Pancreas (tissue), 10 donors: ENCODE measurements around the gene ZNF324B. TPM values are rescaled to one million over a fixed set of nuclear protein-coding genes. Genes with fewer than 3 reads are reported as not detected.
A peak's percentile ranks its signal among the peaks of the same experiment; 100 is the strongest.
"Not testable (repeated sequence)": the region's sequence is repeated elsewhere in the genome, so short reads cannot be mapped to it uniquely, and the experiment has no call there.

Experiments
- ATAC-seq, 4 donors: fragments of 200-7000 bp; cut with Tn5 transposase; one replicate each; pipeline versions ENCODE4 v1.8.0 to v1.9.1; 2020; ENCODE audit warnings: mild to moderate bottlenecking in 4 of 4, moderate library complexity in 4 of 4
- DNase-seq, 6 donors: peaks; one replicate each; pipeline ENCODE4 v3.0.0-alpha.2; 2020
- FAIRE-seq: peaks from 2 replicates; lab custom pipeline; 2012; peaks lifted over from hg19 to GRCh38; lab: Jason Lieb, UNC
- H3K27ac ChIP-seq, 4 donors: fragments of 200-600 bp; sonication (generic); 1 replicate in 3 of 4; 2 replicates in 1 of 4; pipeline versions ENCODE4 v1.5.0 to v1.8.0; 2020
- H3K27me3 ChIP-seq, 4 donors: fragments of 200-600 bp; one replicate each; pipeline ENCODE4 v1.8.0; 2021
- H3K36me3 ChIP-seq, 3 donors: fragments of 200-600 bp; sonication (generic) in 1 of 3; one replicate each; pipeline versions ENCODE4 v1.5.0 to v1.8.0; 2020 to 2021
- H3K4me1 ChIP-seq, 3 donors: fragments of 200-600 bp; one replicate each; pipeline ENCODE4 v1.8.0; 2021
- H3K4me3 ChIP-seq, 4 donors: fragments of 200-600 bp; sonication (generic) in 2 of 4; one replicate each; pipeline versions ENCODE4 v1.5.0 to v1.8.0; 2020 to 2021
- H3K9me3 ChIP-seq, 4 donors: fragments of 200-600 bp; one replicate each; pipeline ENCODE4 v1.8.0; 2021
- CTCF ChIP-seq, 4 donors: fragments of 200-600 bp; sonication (generic) in 3 of 4; IDR thresholded peaks; one replicate each; pipeline versions ENCODE4 v1.5.0 to v1.8.0; 2021; ENCODE audit warnings: antibody characterized with exemption in 4 of 4
- WGBS, 2 donors: extraction: QIAGEN DNeasy Blood & Tissue Kit; methylation state at CpG; one replicate each; pipeline ENCODE4 v1.1.7; 2013; 5-methylcytosine and 5-hydroxymethylcytosine counted together
- intact Hi-C, 3 donors: fragments of 100-400 bp; cut with DNase I; formaldehyde crosslinking; loops; one replicate each; pipeline versions ENCODE4 v1.11.1 to v1.14.2; 2022
- polyA plus RNA-seq, 2 donors: library from polyadenylated mRNA; stranded (reverse); fragments of 200-250 nt; gene quantifications; one replicate each; pipeline ENCODE4 v1.2.3, GENCODE V29; 2013
- total RNA-seq, 6 donors: library from RNA; stranded (reverse); fragmentation: NEBNext Ultra II Directional in 4 of 6; extraction: Animal tissue kit (Norgen Biotek cat#: 25700) in 4 of 6; gene quantifications; one replicate each; pipeline versions ENCODE4 v1.2.1 to v1.2.4, GENCODE V29; 2021 to 2023
- donor health status: healthy with polysubstance abuse.
- donor health status: DM: no; HTN: no; CAD: no; lungs with moderate emphysema.
- donor health status: DM: no; HTN: no; CAD: no.
- donor health status: control.
- donor health status: control.
- donor health status: Bipolar disorder and iron deficiency.
- donor health status: DM: yes; HTN: yes; CAD: no.
- donor health status: DM: no; HTN: no; CAD: no.
- donor health status: DM: no; HTN: no; CAD: no.
- donor health status: DM: yes; HTN: yes; CAD: no.

Gene ZNF324B
- total and polyA plus RNA-seq, 8 donors: 3.0 to 5.6 (median 4.1) TPM

GRCh38 chr19:58483776-58484175 lies 32.4 kb downstream of the ZNF324B start:
- Histone ChIP-seq H3K36me3 (peaks cover 0 to 11% (median 0%) of the 10 kb centered on the region in 3 donors), H3K4me1 (no peaks in the 10 kb centered on the region), H3K27me3 (no peaks in the 10 kb centered on the region), H3K4me3 (no peak overlapping the region), H3K9me3 (no peaks in the 10 kb centered on the region), H3K27ac (no peak overlapping the region)
- no peak for TF ChIP-seq CTCF (IDR thresholded peaks at IDR 0.05)
- ATAC-seq (no peak), FAIRE-seq (no peak), DNase-seq (no peak)
- WGBS, 2 donors: 94 to 95% methylated on average over 2 of the region's 2 CpGs
- intact Hi-C loops: no loop called here

- ATAC-seq, FAIRE-seq, H3K27ac ChIP-seq, intact Hi-C loops, H3K9me3 ChIP-seq, DNase-seq, H3K27me3 ChIP-seq, H3K4me3 ChIP-seq, H3K4me1 ChIP-seq: not testable (repeated sequence)
- H3K36me3 ChIP-seq: peaks cover 0 to 11% (median 0%) of the 10 kb centered on the region in 3 donors
- 92 to 96% methylated on average over 5 of the region's 5 CpGs for WGBS, 2 donors
These were observed 32.9 kb downstream of the ZNF324B start for GRCh38 chr19:58484349-58484748.

GRCh38 chr19:58491393-58491792 lies 40.0 kb downstream of the ZNF324B start:
- intact Hi-C loops: no loop called here

GRCh38 chr19:58492265-58492664 lies 40.8 kb downstream of the ZNF324B start:
- no peaks in the 10 kb centered on the region for H3K27me3 ChIP-seq
- TF ChIP-seq CTCF (IDR thresholded peaks at IDR 0.05): no peak
- no peaks in the 10 kb centered on the region for H3K4me1 ChIP-seq
- H3K4me3 ChIP-seq: no peak overlapping the region
- no peaks in the 10 kb centered on the region for H3K36me3 ChIP-seq
- H3K27ac ChIP-seq: no peak overlapping the region
- 89 to 90% methylated on average over 14 of the region's 14 CpGs for WGBS, 2 donors
- H3K9me3 ChIP-seq: no peaks in the 10 kb centered on the region
- no peak for ATAC-seq
- no peak for DNase-seq
- no peak for FAIRE-seq
- intact Hi-C loops: no loop called here

More at GRCh38 chr19:58491393-58491792, 40.0 kb downstream of the ZNF324B start:
- Histone ChIP-seq H3K27ac (no peak overlapping the region), H3K9me3 (no peaks in the 10 kb centered on the region), H3K36me3 (no peaks in the 10 kb centered on the region), H3K27me3 (no peaks in the 10 kb centered on the region), H3K4me3 (no peak overlapping the region), H3K4me1 (no peaks in the 10 kb centered on the region)
- no peak for TF ChIP-seq CTCF (IDR thresholded peaks at IDR 0.05)
- FAIRE-seq (no peak), ATAC-seq (no peak), DNase-seq (no peak)
- WGBS, 2 donors: 80 to 84% methylated on average over 5 of the region's 5 CpGs

- H3K27ac ChIP-seq: no peak overlapping the region
- DNase-seq (peak in 1 of 6 donors; percentile 47), FAIRE-seq (no peak), ATAC-seq (no peak)
- H3K36me3 ChIP-seq: no peaks in the 10 kb centered on the region
- H3K9me3 ChIP-seq: no peaks in the 10 kb centered on the region
- no peaks in the 10 kb centered on the region for H3K27me3 ChIP-seq
- no peak for TF ChIP-seq CTCF (IDR thresholded peaks at IDR 0.05)
- H3K4me3 ChIP-seq: no peak overlapping the region
- H3K4me1 ChIP-seq: peaks cover 0 to 8% (median 6%) of the 10 kb centered on the region in 3 donors
- intact Hi-C loops: no loop called here
- 86 to 88% methylated on average over 8 of the region's 8 CpGs for WGBS, 2 donors
These were observed 46.3 kb downstream of the ZNF324B start for GRCh38 chr19:58497634-58498170.
